ENCODE results near the gene SAMD13.
A peak's percentile ranks its signal among the peaks of the same experiment; 100 is the strongest.
"Not testable (repeated sequence)": the region's sequence is repeated elsewhere in the genome, so short reads cannot be mapped to it uniquely, and the experiment has no call there.

SAMD13 gene

GRCh38 chr1:84287389-84287788 is 14.1 kb upstream of the SAMD13 start:
- DNase-seq = not testable (repeated sequence)

- no peak for DNase-seq
Measured at GRCh38 chr1:84289169-84289785, 12.2 kb upstream of the SAMD13 start.

- no peak for DNase-seq
Measured at GRCh38 chr1:84291882-84292655, 9.4 kb upstream of the SAMD13 start.

- DNase-seq = no peak
Measured at GRCh38 chr1:84293766-84294165, 7.7 kb upstream of the SAMD13 start.

- no peak for DNase-seq
Measured at GRCh38 chr1:84294751-84295150, 6.8 kb upstream of the SAMD13 start.

- DNase-seq = no peak
Measured at GRCh38 chr1:84297546-84298244, 3.8 kb upstream of the SAMD13 start.

GRCh38 chr1:84298328-84298683 is 3.2 kb upstream of the SAMD13 start:
- DNase-seq = peak; percentile 61

- peak; percentile 18 for DNase-seq
Measured at GRCh38 chr1:84298684-84299535, 2.6 kb upstream of the SAMD13 start.

- DNase-seq = no peak
Measured at GRCh38 chr1:84299536-84300170, 1.9 kb upstream of the SAMD13 start.

GRCh38 chr1:84300501-84300900 is 1.0 kb upstream of the SAMD13 start:
- no peak for DNase-seq

- no peak for DNase-seq
Measured at GRCh38 chr1:84301785-84302385, 377 bp downstream of the SAMD13 start.

- DNase-seq = no peak
Measured at GRCh38 chr1:84303314-84303830, 1.9 kb downstream of the SAMD13 start.

- DNase-seq = no peak
Measured at GRCh38 chr1:84307398-84307797, 5.9 kb downstream of the SAMD13 start.

GRCh38 chr1:84311296-84311695 is 9.8 kb downstream of the SAMD13 start:
- no peak for DNase-seq

- DNase-seq = no peak
Measured at GRCh38 chr1:84319662-84320061, 18.2 kb downstream of the SAMD13 start.

- DNase-seq = no peak
Measured at GRCh38 chr1:84327830-84328229, 26.3 kb downstream of the SAMD13 start.

GRCh38 chr1:84330125-84330984 is 28.8 kb downstream of the SAMD13 start:
- DNase-seq = no peak

- no peak for DNase-seq
Measured at GRCh38 chr1:84339503-84339902, 38.0 kb downstream of the SAMD13 start.

GRCh38 chr1:84344286-84344685 is 42.8 kb downstream of the SAMD13 start:
- no peak for DNase-seq

- no peak for DNase-seq
Measured at GRCh38 chr1:84345220-84345619, 43.7 kb downstream of the SAMD13 start.
